NCI-H226 (cell line): ENCODE data around the gene ISX.
"Not testable (repeated sequence)": the region's sequence is repeated elsewhere in the genome, so short reads cannot be mapped to it uniquely, and the experiment has no call there.

Experiments
- DNase-seq: peaks from one replicate; pipeline ENCODE4 v3.0.0-alpha.2; 2015

The ISX gene

GRCh38 chr22:35065796-35066218, at the start of gene ISX:
Gene ISX, plus strand, starts transcription at chr22:35066158. Its CDS starts 930 bp downstream, at chr22:35067088.
- no peak for DNase-seq

- DNase-seq: no peak
These were observed 49.0 kb upstream of the ISX start for GRCh38 chr22:35016909-35017308.

- DNase-seq: no peak
These were observed 47.0 kb upstream of the ISX start for GRCh38 chr22:35018995-35019394.

GRCh38 chr22:35020517-35020916, 45.4 kb upstream of the ISX start:
- DNase-seq: no peak

GRCh38 chr22:35021161-35021560, 44.8 kb upstream of the ISX start:
- DNase-seq: no peak

GRCh38 chr22:35022291-35022690, 43.7 kb upstream of the ISX start:
- DNase-seq: no peak

GRCh38 chr22:35023692-35024363, 42.1 kb upstream of the ISX start:
- no peak for DNase-seq

GRCh38 chr22:35024364-35024692, 41.6 kb upstream of the ISX start:
- no peak for DNase-seq

- not testable (repeated sequence) for DNase-seq
These were observed 35.8 kb upstream of the ISX start for GRCh38 chr22:35030112-35030511.

- DNase-seq: no peak
These were observed 33.4 kb upstream of the ISX start for GRCh38 chr22:35032571-35032970.

- no peak for DNase-seq
These were observed 32.2 kb upstream of the ISX start for GRCh38 chr22:35033635-35034296.

GRCh38 chr22:35034963-35035362, 31.0 kb upstream of the ISX start:
- DNase-seq: no peak

- DNase-seq: no peak
These were observed 28.9 kb upstream of the ISX start for GRCh38 chr22:35037089-35037488.

GRCh38 chr22:35039625-35040024, 26.3 kb upstream of the ISX start:
- DNase-seq: no peak

GRCh38 chr22:35043252-35043933, 22.6 kb upstream of the ISX start:
- DNase-seq: no peak

- no peak for DNase-seq
These were observed 22.0 kb upstream of the ISX start for GRCh38 chr22:35043934-35044319.

- DNase-seq: no peak
These were observed 21.2 kb upstream of the ISX start for GRCh38 chr22:35044607-35045390.

GRCh38 chr22:35045451-35045850, 20.5 kb upstream of the ISX start:
- DNase-seq: no peak

- no peak for DNase-seq
These were observed 19.1 kb upstream of the ISX start for GRCh38 chr22:35046744-35047462.

- not testable (repeated sequence) for DNase-seq
These were observed 15.9 kb upstream of the ISX start for GRCh38 chr22:35050038-35050437.

- no peak for DNase-seq
These were observed 14.9 kb upstream of the ISX start for GRCh38 chr22:35051013-35051535.

GRCh38 chr22:35051791-35052190, 14.2 kb upstream of the ISX start:
- no peak for DNase-seq
